ENCODE measurements around the gene SLC12A2.

Gene SLC12A2

GRCh38 chr5:128192368-128192767, 108.8 kb downstream of the SLC12A2 start:
- DNase-seq: no peak

GRCh38 chr5:128193665-128194390, 110.3 kb downstream of the SLC12A2 start:
- no peak for DNase-seq

- no peak for DNase-seq
Observed at GRCh38 chr5:128195316-128195715, 111.8 kb downstream of the SLC12A2 start.

GRCh38 chr5:128196080-128196479, 112.5 kb downstream of the SLC12A2 start:
- no peak for DNase-seq

GRCh38 chr5:128196791-128197190, 113.2 kb downstream of the SLC12A2 start:
- DNase-seq: no peak

DNA sequence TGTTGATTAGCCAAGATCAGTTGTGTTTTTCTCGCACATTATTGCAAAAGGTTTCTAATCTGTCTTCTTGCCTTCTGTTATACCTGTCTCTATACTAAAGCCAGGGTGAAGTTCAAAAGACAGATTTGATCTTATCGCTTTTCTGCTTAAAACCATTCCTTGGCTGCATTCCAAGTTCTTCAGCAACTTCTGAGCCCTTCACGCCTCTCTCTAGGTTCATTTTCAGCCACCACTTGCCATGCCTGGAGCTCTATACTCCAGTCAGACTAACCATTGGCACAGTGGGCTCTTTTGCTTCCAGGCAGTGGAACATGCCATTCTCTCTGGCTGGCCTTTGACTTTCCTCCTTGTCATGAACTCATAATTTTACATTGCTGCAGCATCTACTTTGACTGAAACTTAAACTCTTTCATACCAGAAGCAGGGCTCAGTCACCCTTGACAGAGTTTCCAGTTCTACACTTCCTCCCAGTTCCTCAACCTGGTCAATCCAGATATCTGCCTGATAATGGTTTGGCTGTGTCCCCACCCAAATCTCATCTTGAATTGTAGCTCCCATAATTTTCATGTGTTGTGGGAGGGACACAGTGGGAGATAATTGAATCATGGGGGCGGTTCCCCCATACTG, 114.4 kb downstream of the SLC12A2 start:
- DNase-seq: no peak

DNA sequence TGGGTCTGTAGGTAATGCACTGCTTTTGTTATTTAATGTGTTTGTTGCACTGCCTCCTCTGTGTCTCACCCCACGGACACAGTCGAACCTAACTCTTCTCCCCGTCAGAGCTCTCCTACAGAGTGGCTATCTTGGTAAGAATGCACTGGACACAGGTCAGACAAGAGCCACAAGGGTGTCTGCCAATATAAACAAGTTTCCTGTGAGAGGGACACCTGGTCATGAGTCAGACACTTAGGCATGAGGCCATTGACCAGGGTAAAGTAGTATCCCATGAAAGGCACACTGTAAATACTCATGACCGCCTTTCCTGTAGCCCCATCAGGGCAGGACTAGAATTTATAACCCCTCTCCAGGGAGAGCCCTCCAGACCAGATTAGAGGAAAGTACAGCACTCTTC, 115.5 kb downstream of the SLC12A2 start:
- no peak for DNase-seq

- DNase-seq: no peak
Observed at GRCh38 chr5:128199611-128200010, 116.0 kb downstream of the SLC12A2 start.

DNA sequence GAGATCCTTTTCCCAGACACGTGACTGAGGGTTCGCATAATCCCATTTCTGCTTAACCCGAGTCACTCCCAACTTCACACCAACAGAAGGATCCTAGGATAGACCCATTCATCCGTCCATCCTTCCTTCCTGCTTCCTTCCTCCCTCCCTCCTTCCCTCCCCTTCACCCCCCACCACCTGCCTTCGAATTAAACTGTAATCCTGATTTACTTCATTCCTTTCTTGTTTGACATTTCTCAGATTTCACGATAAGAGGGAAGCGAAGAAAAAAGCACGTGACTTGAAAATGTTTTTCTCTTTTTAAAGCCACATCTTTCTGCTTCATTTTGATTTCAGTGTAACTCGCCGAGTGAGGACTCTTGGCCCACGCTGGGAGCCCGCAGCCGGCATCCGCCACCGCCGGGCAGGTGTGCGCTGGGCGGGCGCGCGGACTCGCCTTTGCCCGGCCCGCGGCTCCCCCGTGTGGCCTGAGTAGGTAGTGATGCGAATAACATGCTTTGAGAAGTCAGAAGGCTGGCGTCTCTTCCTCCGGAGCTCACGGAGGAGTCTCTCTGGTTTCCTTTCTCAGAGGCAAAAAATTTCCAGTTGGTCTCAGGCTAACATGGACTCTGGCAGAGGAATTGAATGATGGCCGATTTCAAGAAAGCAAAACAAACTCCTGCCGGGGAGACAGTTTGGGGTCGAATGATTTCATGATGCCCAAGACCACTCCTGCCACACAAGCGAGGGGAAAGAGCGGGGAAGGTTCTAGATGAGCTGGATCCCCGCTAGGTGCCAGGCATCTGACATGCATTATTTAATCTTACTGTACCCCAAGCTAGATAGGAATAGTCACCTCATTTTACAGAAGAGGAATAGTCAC, 117.7 kb downstream of the SLC12A2 start:
- peak; percentile 65 for DNase-seq

DNA sequence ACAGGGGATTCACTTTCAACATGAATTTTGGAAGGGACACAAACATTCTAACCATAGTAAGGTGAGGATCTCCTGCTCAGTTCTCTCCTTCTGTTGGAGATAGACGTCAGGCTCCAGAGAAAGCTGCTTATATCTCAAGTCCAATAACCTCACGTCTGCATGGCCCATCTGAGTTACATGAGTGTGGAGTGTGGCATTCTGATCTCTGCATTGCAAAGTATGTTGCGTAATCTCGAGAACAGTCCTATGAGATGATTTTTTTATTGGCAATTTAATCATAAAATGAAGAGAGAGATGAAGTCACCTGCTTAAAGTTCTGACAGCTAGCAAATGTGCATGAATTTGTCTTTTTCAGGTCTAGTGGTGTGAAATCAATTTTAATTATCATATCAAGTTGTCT, 118.8 kb downstream of the SLC12A2 start:
- no peak for DNase-seq

GRCh38 chr5:128208436-128208835, 124.9 kb downstream of the SLC12A2 start:
- no peak for DNase-seq

DNA sequence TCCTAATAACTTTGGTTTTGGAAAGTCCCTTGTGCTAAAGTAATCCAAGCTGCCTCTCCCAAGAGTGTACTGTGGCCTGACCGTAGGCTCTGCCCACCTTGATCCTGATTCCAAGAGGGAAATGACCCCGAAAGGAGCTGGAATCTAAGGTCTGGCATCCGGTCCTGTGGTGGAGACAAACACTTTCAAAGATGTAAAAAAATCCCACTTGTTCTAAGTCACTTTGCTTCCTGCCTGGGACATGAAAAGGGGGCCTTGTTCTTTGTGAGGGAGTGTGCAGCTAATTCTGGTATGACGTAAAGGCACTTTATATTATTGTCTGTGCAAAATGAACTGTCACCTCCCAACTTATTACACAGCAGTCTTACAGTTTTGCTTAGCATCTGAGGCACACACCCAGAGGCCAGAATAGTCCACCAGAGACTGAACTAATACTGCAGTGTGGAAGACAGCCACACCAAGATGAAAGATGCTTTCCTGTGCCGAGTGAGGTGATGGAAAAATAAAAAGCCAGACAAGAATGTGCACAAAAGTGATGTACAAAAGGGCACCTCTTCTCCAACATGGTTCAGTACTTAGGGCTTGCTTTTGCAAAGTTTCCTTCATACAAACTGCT, 128.7 kb downstream of the SLC12A2 start:
- DNase-seq: no peak

DNA sequence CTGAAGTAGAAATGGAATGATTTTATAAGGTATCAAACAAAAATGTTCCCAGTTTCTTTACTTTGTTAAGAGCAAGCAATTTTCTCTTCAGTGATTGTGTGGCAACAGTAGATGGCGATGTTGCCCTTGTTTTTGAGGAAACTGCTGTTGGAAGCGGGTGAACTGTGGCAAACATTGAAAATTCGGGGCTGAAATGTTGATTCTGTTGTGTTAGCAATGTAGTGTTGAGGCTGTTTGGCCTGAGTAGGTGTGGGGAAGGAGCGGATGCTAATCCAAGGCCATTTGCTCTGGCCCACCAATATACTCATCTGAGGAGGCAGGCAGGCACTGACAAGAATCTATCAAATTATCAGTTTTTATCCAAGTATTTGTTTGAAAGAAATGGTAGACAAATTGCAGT, 129.8 kb downstream of the SLC12A2 start:
- DNase-seq: no peak

- no peak for DNase-seq
Observed at GRCh38 chr5:128213833-128214232, 130.3 kb downstream of the SLC12A2 start.

- DNase-seq: no peak
Observed at GRCh38 chr5:128216285-128216684, 132.7 kb downstream of the SLC12A2 start.

- DNase-seq: no peak
Observed at GRCh38 chr5:128216860-128217531, 133.4 kb downstream of the SLC12A2 start.

GRCh38 chr5:128220841-128221240, 137.3 kb downstream of the SLC12A2 start:
- DNase-seq: no peak

DNA sequence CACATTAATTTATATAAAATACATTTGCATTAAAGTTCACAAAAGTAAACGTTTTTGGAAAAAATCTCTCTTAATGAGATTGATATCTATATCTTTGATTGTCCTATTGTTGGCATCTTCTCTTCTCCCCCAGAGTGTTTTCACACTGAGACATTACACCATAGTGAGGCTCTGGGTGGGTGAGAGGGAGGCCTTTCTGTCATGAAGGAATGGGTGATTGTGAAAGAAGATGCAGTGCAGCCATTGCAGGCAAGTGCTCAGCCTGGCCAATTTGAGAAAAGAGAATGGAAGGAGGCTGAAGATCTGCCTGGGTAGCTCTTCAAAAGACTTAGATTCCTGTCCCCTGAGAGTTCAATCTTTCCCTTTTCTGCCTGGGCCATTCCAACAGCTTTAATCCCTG, 140.8 kb downstream of the SLC12A2 start:
- no peak for DNase-seq

- no peak for DNase-seq
Observed at GRCh38 chr5:128225245-128226030, 141.9 kb downstream of the SLC12A2 start.

DNA sequence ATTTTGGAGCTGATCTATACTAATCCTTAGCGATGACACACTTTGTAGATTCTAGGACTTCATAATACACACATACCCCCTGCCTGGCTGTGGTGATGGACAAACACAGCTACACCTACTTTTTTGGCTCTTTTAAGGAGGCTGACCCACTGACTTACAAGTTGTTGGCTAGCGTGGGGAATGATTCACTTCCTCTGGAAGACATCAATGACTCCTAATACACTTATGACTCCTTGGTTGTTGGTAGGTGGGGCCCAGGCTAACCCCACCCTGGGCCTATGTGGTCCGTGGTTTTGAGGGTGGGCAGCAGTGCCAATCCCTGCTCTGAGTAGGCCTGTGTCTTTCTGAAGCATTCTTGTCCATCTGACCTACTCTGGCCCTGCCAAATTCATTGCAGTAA, 144.4 kb downstream of the SLC12A2 start:
- no peak for DNase-seq

- no peak for DNase-seq
Observed at GRCh38 chr5:128228521-128228920, 145.0 kb downstream of the SLC12A2 start.

Data from stimulated activated naive CD4-positive, alpha-beta T cell treated with Interleukin-2 at 50 U/mL for 16 hours (primary cell).